ENCODE measurements around the gene ZNF714.

DNA sequence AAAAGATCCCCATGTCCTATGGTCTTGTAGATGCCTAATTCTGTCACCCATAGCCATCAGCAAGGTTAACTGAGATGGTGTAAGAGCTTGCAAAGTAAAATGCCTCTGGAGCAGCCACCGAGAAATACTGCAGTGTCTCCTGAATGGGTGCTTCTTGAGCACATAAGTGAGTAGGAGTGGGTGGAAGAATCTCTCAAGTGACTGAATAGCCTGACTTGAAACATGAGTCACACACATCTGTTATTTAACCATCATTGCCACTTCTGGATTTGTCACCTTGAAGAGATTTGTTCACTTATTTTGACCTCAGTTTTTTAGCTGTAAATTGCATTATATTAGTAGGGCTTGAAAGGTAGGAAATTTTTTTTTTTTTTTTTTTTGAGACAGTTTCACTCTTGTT is 2.3 kb downstream of the ZNF714 start:
- no peak for TF ChIP-seq CTCF (IDR thresholded peaks at IDR 0.05 in 2 of 3, conservative IDR thresholded peaks at IDR 0.05 in 1 of 3; ENCODE audit: control insufficient read depth in 2 of 3, extremely low read depth in 1 of 3, insufficient read depth in 1 of 3, low read depth in 3 of 3, low read length in 3 of 3)
- TF ChIP-seq BCL11A (IDR thresholded peaks at IDR 0.05; ENCODE audit: low read depth, low read length): no peak
- TF ChIP-seq, protein P1, sequence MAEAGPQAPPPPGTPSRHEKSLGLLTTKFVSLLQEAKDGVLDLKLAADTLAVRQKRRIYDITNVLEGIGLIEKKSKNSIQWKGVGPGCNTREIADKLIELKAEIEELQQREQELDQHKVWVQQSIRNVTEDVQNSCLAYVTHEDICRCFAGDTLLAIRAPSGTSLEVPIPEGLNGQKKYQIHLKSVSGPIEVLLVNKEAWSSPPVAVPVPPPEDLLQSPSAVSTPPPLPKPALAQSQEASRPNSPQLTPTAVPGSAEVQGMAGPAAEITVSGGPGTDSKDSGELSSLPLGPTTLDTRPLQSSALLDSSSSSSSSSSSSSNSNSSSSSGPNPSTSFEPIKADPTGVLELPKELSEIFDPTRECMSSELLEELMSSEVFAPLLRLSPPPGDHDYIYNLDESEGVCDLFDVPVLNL (IDR thresholded peaks at IDR 0.05; ENCODE audit: low read depth, low read length): no peak
- TF ChIP-seq SMC3 (IDR thresholded peaks at IDR 0.05; ENCODE audit: borderline replicate concordance, low read length): no peak
- TF ChIP-seq, protein P2, sequence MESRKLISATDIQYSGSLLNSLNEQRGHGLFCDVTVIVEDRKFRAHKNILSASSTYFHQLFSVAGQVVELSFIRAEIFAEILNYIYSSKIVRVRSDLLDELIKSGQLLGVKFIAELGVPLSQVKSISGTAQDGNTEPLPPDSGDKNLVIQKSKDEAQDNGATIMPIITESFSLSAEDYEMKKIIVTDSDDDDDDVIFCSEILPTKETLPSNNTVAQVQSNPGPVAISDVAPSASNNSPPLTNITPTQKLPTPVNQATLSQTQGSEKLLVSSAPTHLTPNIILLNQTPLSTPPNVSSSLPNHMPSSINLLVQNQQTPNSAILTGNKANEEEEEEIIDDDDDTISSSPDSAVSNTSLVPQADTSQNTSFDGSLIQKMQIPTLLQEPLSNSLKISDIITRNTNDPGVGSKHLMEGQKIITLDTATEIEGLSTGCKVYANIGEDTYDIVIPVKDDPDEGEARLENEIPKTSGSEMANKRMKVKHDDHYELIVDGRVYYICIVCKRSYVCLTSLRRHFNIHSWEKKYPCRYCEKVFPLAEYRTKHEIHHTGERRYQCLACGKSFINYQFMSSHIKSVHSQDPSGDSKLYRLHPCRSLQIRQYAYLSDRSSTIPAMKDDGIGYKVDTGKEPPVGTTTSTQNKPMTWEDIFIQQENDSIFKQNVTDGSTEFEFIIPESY (IDR thresholded peaks at IDR 0.05): no peak
- no peak for TF ChIP-seq ATF3 (IDR thresholded peaks at IDR 0.05; ENCODE audit: borderline replicate concordance, extremely low read depth, low read depth, low read length)
- no peak for TF ChIP-seq CREB1 (IDR thresholded peaks at IDR 0.05; ENCODE audit: low read depth)
- no peak for TF ChIP-seq EP300 (IDR thresholded peaks at IDR 0.05; ENCODE audit: borderline replicate concordance in 1 of 2, control insufficient read depth in 1 of 2, low read depth in 2 of 2, low read length in 2 of 2)
